Lower leg skin (tissue), 4 donors: ENCODE data around the gene ARPP21. TPM values are rescaled to one million over a fixed set of nuclear protein-coding genes. Genes with fewer than 3 reads are reported as not detected.

ENCODE experiments used
- DNase-seq, 2 donors: peaks; one replicate each; pipeline ENCODE4 v3.0.0-alpha.2; 2019; ENCODE audit warnings: low spot score in 2 of 2
- H3K4me3 ChIP-seq: fragments of 200-600 bp; sonication (generic); 2 replicates; pipeline ENCODE4 v1.5.1; 2017; ENCODE audit warnings: mild to moderate bottlenecking, low read depth; ENCODE audit not compliant: poor library complexity, severe bottlenecking
- CTCF ChIP-seq, 3 donors: fragments of 450-650 bp; IDR thresholded peaks; one replicate each; pipeline ENCODE4 v1.5.1; 2016; ENCODE audit warnings: antibody characterized with exemption in 3 of 3, mild to moderate bottlenecking in 3 of 3, moderate library complexity in 2 of 3
- POLR2A ChIP-seq, 2 donors: fragments of 450-650 bp; IDR thresholded peaks; one replicate each; pipeline ENCODE4 v1.6.1; 2016 to 2017; ENCODE audit warnings: antibody characterized with exemption in 2 of 2, mild to moderate bottlenecking in 1 of 2, moderate library complexity in 1 of 2
- WGBS, 2 donors: methylation state at CpG; one replicate each; pipeline ENCODE4 v1.1.5; 2018; 5-methylcytosine and 5-hydroxymethylcytosine counted together
- intact Hi-C: fragments of 100-400 bp; cut with DNase I; formaldehyde crosslinking; loops from one replicate; pipeline ENCODE4 v1.15.0; 2023; ENCODE audit warnings: low total_unique reads
- total RNA-seq, 4 donors: library from RNA; depleted of rRNA; stranded (reverse); fragments of >200 nt; gene quantifications; one replicate each; pipeline ENCODE4 v1.1.0, GENCODE V29; 2016

Gene ARPP21
- total RNA-seq, 4 donors from 2014 or later: not detected

GRCh38 chr3:35663471-35663870 lies 24.1 kb downstream of the ARPP21 start:
- DNase-seq: no peak
- H3K4me3 ChIP-seq: no peak overlapping the region
- no peak for TF ChIP-seq CTCF (IDR thresholded peaks at IDR 0.05)
- TF ChIP-seq POLR2A (IDR thresholded peaks at IDR 0.05): no peak
- intact Hi-C loops: no loop called here
- WGBS, 2 donors: 41 to 44% methylated on average over 10 of the region's 10 CpGs

- WGBS, 2 donors: 11 to 16% methylated on average over 10 to 14 of the region's 14 CpGs
- intact Hi-C loops: no loop called here
- peak in 1 of 2 donors; percentile 76 for DNase-seq
- TF ChIP-seq POLR2A (IDR thresholded peaks at IDR 0.05): no peak
- TF ChIP-seq CTCF (IDR thresholded peaks at IDR 0.05): no peak
- no peak overlapping the region for H3K4me3 ChIP-seq
Observed at GRCh38 chr3:35664460-35664919, 25.2 kb downstream of the ARPP21 start.

GRCh38 chr3:35665390-35666055 lies 26.2 kb downstream of the ARPP21 start:
- no peak for DNase-seq
- intact Hi-C loops: no loop called here
- TF ChIP-seq CTCF (IDR thresholded peaks at IDR 0.05) (no peak), POLR2A (IDR thresholded peaks at IDR 0.05) (no peak)
- no peak overlapping the region for H3K4me3 ChIP-seq
- WGBS, 2 donors: 57 to 75% methylated on average over 3 of the region's 3 CpGs

GRCh38 chr3:35666888-35667287 lies 27.6 kb downstream of the ARPP21 start:
- DNase-seq: no peak
- 77 to 78% methylated on average over 1 of the region's 1 CpG for WGBS, 2 donors
- H3K4me3 ChIP-seq: no peak overlapping the region
- intact Hi-C loops: no loop called here
- no peak for TF ChIP-seq CTCF (IDR thresholded peaks at IDR 0.05)
- no peak for TF ChIP-seq POLR2A (IDR thresholded peaks at IDR 0.05)

GRCh38 chr3:35670408-35670965 lies 31.2 kb downstream of the ARPP21 start:
- WGBS, 2 donors: 89 to 91% methylated on average over 9 of the region's 9 CpGs
- TF ChIP-seq POLR2A (IDR thresholded peaks at IDR 0.05) (no peak), CTCF (IDR thresholded peaks at IDR 0.05) (no peak)
- no peak overlapping the region for H3K4me3 ChIP-seq
- intact Hi-C loops: no loop called here
- DNase-seq: no peak
